ENCODE results near the gene ARHGEF19. TPM values are rescaled to one million over a fixed set of nuclear protein-coding genes. Genes with fewer than 3 reads are reported as not detected.

The ARHGEF19 gene
- total and polyA plus RNA-seq, 2 of the 13 experiments (the other 11 are each of a cell fraction or from before 2014, with no cell fraction given) = 1.7 to 1.8 TPM

- TF ChIP-seq ZNF639 (CRISPR knock-in tag; conservative IDR thresholded peaks at IDR 0.05) = no peak
- TF ChIP-seq RFX3 (CRISPR knock-in tag; IDR thresholded peaks at IDR 0.05) = no peak
- no peak for TF ChIP-seq ZBTB8A (CRISPR knock-in tag; IDR thresholded peaks at IDR 0.05; ENCODE audit: borderline replicate concordance, low read depth)
- no peak for TF ChIP-seq SCMH1 (CRISPR knock-in tag; IDR thresholded peaks at IDR 0.05; ENCODE audit: borderline replicate concordance)
- no peak for TF ChIP-seq SETDB1 (CRISPR knock-in tag; IDR thresholded peaks at IDR 0.05; ENCODE audit: borderline replicate concordance)
Measured at GRCh38 chr1:16178596-16179497, 33.6 kb downstream of the ARHGEF19 start (continued).

- intact Hi-C loops (cut with micrococcal nuclease; ENCODE audit: unreplicated experiment) (no loop called here), in situ Hi-C loops (cut with HindIII; ENCODE audit: extremely low pct_ligation_motif_present, low pct_unique_long_range_greater_than_20kb) (no loop called here)
- CTCF ChIA-PET (ENCODE audit: low intra/inter-chr PET ratio, low total read pairs) = no interaction called here
- H3K27me3 ChIP-seq (ENCODE audit: control insufficient read depth in 1 of 2, insufficient read depth in 2 of 2, low read length in 2 of 2) = peaks cover 2 to 12% of the 10 kb centered on the region in 2 experiments; a peak in 2 of 5 replicates
- H3K4me1 ChIP-seq (ENCODE audit: insufficient read depth, low read length) = peaks cover 99% of the 10 kb centered on the region
- no peak overlapping the region for H2AFZ ChIP-seq (ENCODE audit: low read length)
- H3K9ac ChIP-seq (ENCODE audit: insufficient read depth, low read depth, low read length) = 0 out of 2 replicates have a peak overlapping the region, but pooled peaks have one; percentile 5
- no peak for FAIRE-seq
- H3K4me3 ChIP-seq (replicated peaks in 1 of 3; ENCODE audit: insufficient read depth in 1 of 3, low read depth in 2 of 3, low read length in 3 of 3) = no peak overlapping the region
- no peak overlapping the region for H3K4me2 ChIP-seq (ENCODE audit: low read depth, low read length)
- H3K36me3 ChIP-seq (replicated peaks in 1 of 2; ENCODE audit: control insufficient read depth in 1 of 2, insufficient read depth in 2 of 2, low read length in 2 of 2) = no peaks in the 10 kb centered on the region
- no peak for ATAC-seq
- WGBS (ENCODE audit: low lambda C conversion rate) = 79% methylated on average over 3 of the region's 4 CpGs
- H3K9me3 ChIP-seq (ENCODE audit: low read length) = no peaks in the 10 kb centered on the region
- no peaks in the 10 kb centered on the region for H3K79me2 ChIP-seq (ENCODE audit: insufficient read depth, low read length)
- no peaks in the 10 kb centered on the region for H4K20me1 ChIP-seq (ENCODE audit: insufficient read depth, low read length)
- BruUV-seq (replicated peaks) = no TSS peak
- DNase-seq (ENCODE audit: low spot score) = no peak
- H3K27ac ChIP-seq (ENCODE audit: extremely low read length, insufficient read depth, low read length) = no peak overlapping the region
- POLR2A ChIA-PET = no interaction called here
- no peak for TF ChIP-seq ZNF337 (CRISPR knock-in tag; IDR thresholded peaks at IDR 0.05; ENCODE audit: borderline replicate concordance, low read depth)
- TF ChIP-seq, protein P1, sequence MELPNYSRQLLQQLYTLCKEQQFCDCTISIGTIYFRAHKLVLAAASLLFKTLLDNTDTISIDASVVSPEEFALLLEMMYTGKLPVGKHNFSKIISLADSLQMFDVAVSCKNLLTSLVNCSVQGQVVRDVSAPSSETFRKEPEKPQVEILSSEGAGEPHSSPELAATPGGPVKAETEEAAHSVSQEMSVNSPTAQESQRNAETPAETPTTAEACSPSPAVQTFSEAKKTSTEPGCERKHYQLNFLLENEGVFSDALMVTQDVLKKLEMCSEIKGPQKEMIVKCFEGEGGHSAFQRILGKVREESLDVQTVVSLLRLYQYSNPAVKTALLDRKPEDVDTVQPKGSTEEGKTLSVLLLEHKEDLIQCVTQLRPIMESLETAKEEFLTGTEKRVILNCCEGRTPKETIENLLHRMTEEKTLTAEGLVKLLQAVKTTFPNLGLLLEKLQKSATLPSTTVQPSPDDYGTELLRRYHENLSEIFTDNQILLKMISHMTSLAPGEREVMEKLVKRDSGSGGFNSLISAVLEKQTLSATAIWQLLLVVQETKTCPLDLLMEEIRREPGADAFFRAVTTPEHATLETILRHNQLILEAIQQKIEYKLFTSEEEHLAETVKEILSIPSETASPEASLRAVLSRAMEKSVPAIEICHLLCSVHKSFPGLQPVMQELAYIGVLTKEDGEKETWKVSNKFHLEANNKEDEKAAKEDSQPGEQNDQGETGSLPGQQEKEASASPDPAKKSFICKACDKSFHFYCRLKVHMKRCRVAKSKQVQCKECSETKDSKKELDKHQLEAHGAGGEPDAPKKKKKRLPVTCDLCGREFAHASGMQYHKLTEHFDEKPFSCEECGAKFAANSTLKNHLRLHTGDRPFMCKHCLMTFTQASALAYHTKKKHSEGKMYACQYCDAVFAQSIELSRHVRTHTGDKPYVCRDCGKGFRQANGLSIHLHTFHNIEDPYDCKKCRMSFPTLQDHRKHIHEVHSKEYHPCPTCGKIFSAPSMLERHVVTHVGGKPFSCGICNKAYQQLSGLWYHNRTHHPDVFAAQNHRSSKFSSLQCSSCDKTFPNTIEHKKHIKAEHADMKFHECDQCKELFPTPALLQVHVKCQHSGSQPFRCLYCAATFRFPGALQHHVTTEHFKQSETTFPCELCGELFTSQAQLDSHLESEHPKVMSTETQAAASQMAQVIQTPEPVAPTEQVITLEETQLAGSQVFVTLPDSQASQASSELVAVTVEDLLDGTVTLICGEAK (IDR thresholded peaks at IDR 0.05) = no peak
- TF ChIP-seq, protein P1 (CRISPR knock-in tag; IDR thresholded peaks at IDR 0.05) = 0 out of 2 replicates have a peak, but pooled peaks have one; percentile 33
Measured at GRCh38 chr1:16177306-16177705, 35.1 kb downstream of the ARHGEF19 start.

Data from HepG2 (cell line).